HEK293T (cell line): ENCODE data around the gene ATIC.

Experiments used
- CTCF ChIA-PET: fragments of 350-600 bp; formaldehyde crosslinking; extraction: SDS; loops from one replicate; lab custom pipeline; 2021; ENCODE audit warnings: antibody characterized with exemption, inconsistent platforms; lab: Yijun Ruan, JAX
- POLR2A ChIA-PET: fragments of 350-600 bp; formaldehyde crosslinking; extraction: SDS; loops from one replicate; lab custom pipeline; 2020; ENCODE audit warnings: antibody characterized with exemption, inconsistent platforms; lab: Yijun Ruan, JAX
- DNase-seq: peaks from one replicate; pipeline ENCODE4 v3.0.0; 2012; ENCODE audit warnings: mixed read lengths; ENCODE audit errors: extremely low spot score
- CTBP1 ChIP-seq: fragments of 450-650 bp; IDR thresholded peaks from 2 replicates; pipeline ENCODE4 v1.6.1; 2016; ENCODE audit warnings: borderline replicate concordance
- ELF4 ChIP-seq: fragments of 450-650 bp; IDR thresholded peaks from 2 replicates; pipeline ENCODE4 v1.6.1; 2017; ENCODE audit warnings: antibody characterized with exemption
- FOXA1 ChIP-seq: fragments of 450-650 bp; IDR thresholded peaks from 2 replicates; pipeline ENCODE4 v1.6.1; 2016; ENCODE audit warnings: mild to moderate bottlenecking
- FOXK2 ChIP-seq: fragments of 450-650 bp; IDR thresholded peaks from 2 replicates; pipeline ENCODE4 v1.6.1; 2016; ENCODE audit warnings: mild to moderate bottlenecking
- FOXM1 ChIP-seq: fragments of 450-650 bp; IDR thresholded peaks from 2 replicates; pipeline ENCODE4 v1.6.1; 2017; ENCODE audit warnings: mild to moderate bottlenecking, borderline replicate concordance
- HDGF ChIP-seq: fragments of 450-650 bp; IDR thresholded peaks from 2 replicates; pipeline ENCODE4 v1.6.1; 2017; ENCODE audit warnings: antibody characterized with exemption, borderline replicate concordance
- L3MBTL2 ChIP-seq: fragments of 450-650 bp; conservative IDR thresholded peaks from 2 replicates; pipeline ENCODE4 v1.6.1; 2016; ENCODE audit warnings: mild to moderate bottlenecking
- LEF1 ChIP-seq: fragments of 450-650 bp; IDR thresholded peaks from 2 replicates; pipeline ENCODE4 v1.6.1; 2017; ENCODE audit warnings: mild to moderate bottlenecking, borderline replicate concordance
- NFRKB ChIP-seq: fragments of 450-650 bp; IDR thresholded peaks from 2 replicates; pipeline ENCODE4 v1.6.1; 2016; ENCODE audit warnings: mild to moderate bottlenecking, moderate library complexity
- SP1 ChIP-seq: fragments of 450-650 bp; IDR thresholded peaks from 2 replicates; pipeline ENCODE4 v1.6.1; 2017
- SUZ12 ChIP-seq: fragments of 450-650 bp; IDR thresholded peaks from 2 replicates; pipeline ENCODE4 v1.6.1; 2016; ENCODE audit warnings: mild to moderate bottlenecking
- TARDBP ChIP-seq: fragments of 450-650 bp; IDR thresholded peaks from 2 replicates; pipeline ENCODE4 v1.6.1; 2016
- ZNF384 ChIP-seq: fragments of 450-650 bp; IDR thresholded peaks from 2 replicates; pipeline ENCODE4 v1.6.1; 2016
- TF ChIP-seq, protein P1 (sequence below): fragments of 450-650 bp; IDR thresholded peaks from 2 replicates; pipeline ENCODE4 v1.6.1; 2016

The ATIC gene

GRCh38 chr2:215352602-215353001, 40.7 kb downstream of the ATIC start:
- ChIA-PET CTCF (no interaction called here), POLR2A (no interaction called here)
- no peak for TF ChIP-seq L3MBTL2
- TF ChIP-seq FOXM1, result no peak
- TF ChIP-seq, protein P1, sequence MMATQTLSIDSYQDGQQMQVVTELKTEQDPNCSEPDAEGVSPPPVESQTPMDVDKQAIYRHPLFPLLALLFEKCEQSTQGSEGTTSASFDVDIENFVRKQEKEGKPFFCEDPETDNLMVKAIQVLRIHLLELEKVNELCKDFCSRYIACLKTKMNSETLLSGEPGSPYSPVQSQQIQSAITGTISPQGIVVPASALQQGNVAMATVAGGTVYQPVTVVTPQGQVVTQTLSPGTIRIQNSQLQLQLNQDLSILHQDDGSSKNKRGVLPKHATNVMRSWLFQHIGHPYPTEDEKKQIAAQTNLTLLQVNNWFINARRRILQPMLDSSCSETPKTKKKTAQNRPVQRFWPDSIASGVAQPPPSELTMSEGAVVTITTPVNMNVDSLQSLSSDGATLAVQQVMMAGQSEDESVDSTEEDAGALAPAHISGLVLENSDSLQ, result peak; percentile 34
- TF ChIP-seq CTBP1, result no peak
- DNase-seq, result no peak

- ChIA-PET CTCF (no interaction called here), POLR2A (no interaction called here)
- no peak for DNase-seq
- no peak for TF ChIP-seq FOXK2
- no peak for TF ChIP-seq CTBP1
- TF ChIP-seq ELF4, result no peak
- no peak for TF ChIP-seq ZNF384
- no peak for TF ChIP-seq TARDBP
- no peak for TF ChIP-seq L3MBTL2
- TF ChIP-seq FOXM1, result no peak
- no peak for TF ChIP-seq NFRKB
- no peak for TF ChIP-seq HDGF
- TF ChIP-seq SP1, result no peak
- TF ChIP-seq, protein P1, result no peak
Observed at GRCh38 chr2:215354771-215355695, 43.2 kb downstream of the ATIC start.

DNA sequence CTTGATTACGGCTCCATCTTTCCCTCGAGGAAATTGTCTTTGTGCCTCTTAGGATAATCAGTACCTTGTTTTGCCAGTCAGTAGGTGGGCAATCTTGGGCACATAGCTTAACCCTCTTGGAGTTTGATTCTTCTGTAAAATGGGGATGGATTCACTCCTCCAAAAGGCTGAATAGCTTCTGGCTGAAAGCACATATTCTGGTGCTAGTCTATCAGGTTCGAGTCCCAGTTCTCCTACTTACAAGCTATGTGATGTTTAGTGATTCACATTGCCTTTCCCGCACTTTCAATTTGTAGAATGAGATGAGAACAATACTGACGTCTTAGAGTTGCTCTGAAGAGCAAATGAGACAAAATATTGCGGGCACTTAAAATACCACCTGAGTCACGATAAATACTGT, 43.9 kb downstream of the ATIC start:
- ChIA-PET POLR2A (no interaction called here), CTCF (no interaction called here)
- no peak for TF ChIP-seq L3MBTL2
- TF ChIP-seq, protein P1, result no peak
- DNase-seq, result no peak

GRCh38 chr2:215356334-215356947, 44.6 kb downstream of the ATIC start:
- POLR2A ChIA-PET, result no interaction called here
- TF ChIP-seq NFRKB, result no peak
- no peak for DNase-seq
- CTCF ChIA-PET, result interaction anchor here (0.5 kb wide), 1 partner anchor 43 kb away, joined by 4 read pairs; no protein-coding TSS in a partner anchor

- TF ChIP-seq ELF4, result no peak
- no peak for DNase-seq
- ChIA-PET CTCF (interaction anchor here (0.5 to 0.6 kb wide), 2 partner anchors 12 to 43 kb away, joined by 3 to 4 read pairs; no protein-coding TSS in a partner anchor), POLR2A (no interaction called here)
Observed at GRCh38 chr2:215356948-215357461, 45.1 kb downstream of the ATIC start.

- ChIA-PET POLR2A (no interaction called here), CTCF (interaction anchor here (0.6 kb wide), 1 partner anchor 11 kb away, joined by 3 read pairs; no protein-coding TSS in a partner anchor)
Observed at GRCh38 chr2:215357660-215358059, 45.8 kb downstream of the ATIC start.

More at GRCh38 chr2:215357660-215358059, 45.8 kb downstream of the ATIC start:
- no peak for TF ChIP-seq LEF1
- TF ChIP-seq, protein P1, result no peak
- no peak for TF ChIP-seq SP1
- TF ChIP-seq SUZ12, result no peak
- no peak for TF ChIP-seq TARDBP
- TF ChIP-seq FOXA1, result no peak
- TF ChIP-seq CTBP1, result no peak
- TF ChIP-seq L3MBTL2, result no peak
- TF ChIP-seq HDGF, result no peak
- no peak for DNase-seq
